GOT3 (cell line): ENCODE data around the gene SERPINB12.

Experiments
- DNase-seq: peaks from one replicate; lab custom pipeline; 2025; ENCODE audit warnings: mixed read lengths; lab: John Stamatoyannopoulos, UW

SERPINB12 gene, protein sequence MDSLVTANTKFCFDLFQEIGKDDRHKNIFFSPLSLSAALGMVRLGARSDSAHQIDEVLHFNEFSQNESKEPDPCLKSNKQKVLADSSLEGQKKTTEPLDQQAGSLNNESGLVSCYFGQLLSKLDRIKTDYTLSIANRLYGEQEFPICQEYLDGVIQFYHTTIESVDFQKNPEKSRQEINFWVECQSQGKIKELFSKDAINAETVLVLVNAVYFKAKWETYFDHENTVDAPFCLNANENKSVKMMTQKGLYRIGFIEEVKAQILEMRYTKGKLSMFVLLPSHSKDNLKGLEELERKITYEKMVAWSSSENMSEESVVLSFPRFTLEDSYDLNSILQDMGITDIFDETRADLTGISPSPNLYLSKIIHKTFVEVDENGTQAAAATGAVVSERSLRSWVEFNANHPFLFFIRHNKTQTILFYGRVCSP

DNA sequence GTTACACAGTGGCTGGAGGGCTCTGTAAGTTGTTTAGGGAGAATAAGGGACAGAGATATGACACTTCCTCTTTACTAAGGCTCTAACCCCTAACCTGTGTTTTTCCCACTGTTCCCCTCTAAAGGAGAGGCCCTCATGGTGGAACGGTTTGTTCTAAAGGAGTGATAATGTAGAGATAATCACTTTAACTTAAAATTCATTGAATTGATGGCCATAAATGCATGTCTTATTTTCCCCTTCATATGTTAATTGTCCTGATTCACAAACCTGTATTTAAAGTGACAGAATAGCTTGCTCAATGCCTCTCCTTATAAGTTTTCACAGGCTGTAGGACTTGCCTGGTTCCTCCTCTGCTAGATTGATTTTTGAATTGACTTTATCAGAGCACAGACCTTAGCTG is at the start of gene SERPINB12:
Gene SERPINB12, plus strand, starts transcription at position 301 of the 400 bp plus-strand sequence. CDS start 13,791 bp downstream, outside the sequence.
- DNase-seq, result no peak

GRCh38 chr18:63492851-63493250 is 49.3 kb upstream of the SERPINB12 start:
- no peak for DNase-seq

DNA sequence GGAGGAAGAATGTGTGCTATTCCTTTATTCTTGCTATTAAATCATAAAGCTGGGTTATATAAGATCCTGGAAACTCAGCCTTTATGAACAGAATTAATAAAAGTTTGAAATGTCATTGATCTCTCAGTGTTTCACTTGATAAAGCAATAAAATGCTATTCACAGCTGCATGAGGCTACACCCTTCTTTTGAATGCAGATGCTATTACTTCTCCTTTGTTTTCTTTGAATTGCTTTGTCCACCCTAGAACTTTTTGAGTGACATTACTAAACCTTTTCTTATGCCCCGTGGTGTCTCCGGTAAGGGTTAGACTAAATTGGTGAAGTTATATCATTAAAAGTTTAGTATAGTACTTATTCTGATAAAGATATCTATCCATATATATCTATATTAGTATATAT is 46.5 kb upstream of the SERPINB12 start:
- no peak for DNase-seq

DNA sequence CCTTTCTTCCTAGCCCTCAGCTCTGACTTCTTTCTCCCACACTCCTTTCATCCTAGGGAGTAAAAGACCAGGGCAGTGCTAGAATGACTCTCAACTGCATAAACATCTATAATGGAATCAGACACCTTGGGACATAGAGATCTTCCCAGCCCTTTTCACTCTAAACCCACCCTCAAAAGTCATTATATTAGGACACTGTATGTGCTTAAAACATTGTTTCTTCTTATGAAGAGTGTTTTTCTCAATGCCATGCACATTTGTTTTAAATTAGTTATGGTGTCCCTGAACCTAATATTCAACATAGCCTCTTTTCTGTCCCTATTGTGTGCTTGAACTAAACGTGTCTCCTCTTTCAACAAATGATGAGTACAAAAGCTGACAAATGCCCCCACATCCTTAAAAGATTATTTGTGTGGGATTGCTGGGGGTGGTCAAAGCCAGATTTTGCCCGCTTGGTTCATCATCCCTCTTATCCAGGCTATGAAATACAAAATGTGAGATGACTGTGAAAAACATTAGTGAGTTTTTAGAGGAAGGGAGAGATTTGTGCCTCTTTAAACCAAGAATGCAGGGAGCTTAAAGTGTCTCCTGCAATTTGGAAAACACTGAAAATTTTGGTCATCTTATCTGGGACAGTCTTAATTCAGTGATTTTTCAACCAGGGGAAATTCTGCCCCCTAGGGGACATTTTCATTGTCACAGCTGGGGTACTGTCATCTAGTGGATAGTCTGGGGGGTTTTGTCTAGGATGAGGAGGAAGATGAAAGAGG is 36.4 kb upstream of the SERPINB12 start:
- DNase-seq, result no peak

GRCh38 chr18:63506336-63506646 is 35.9 kb upstream of the SERPINB12 start:
- no peak for DNase-seq

DNA sequence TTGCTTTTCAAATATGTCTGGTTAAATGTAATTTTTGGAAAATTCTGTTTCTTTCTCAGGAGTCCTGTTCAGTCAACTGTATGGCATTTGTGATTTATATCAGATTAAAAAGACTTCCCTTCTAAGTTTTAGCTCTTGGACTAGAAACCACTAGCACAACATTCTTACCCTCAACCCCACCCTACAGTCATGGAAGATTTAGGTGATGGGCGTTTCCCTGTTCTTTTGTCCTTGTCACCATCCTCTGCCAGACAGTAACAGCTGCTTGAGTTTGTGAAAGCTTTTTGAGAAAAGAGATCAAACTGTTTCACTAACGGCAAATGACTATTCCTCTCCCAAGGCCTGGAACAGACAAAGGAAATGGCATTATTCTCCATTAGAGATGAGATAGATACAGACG is 33.6 kb upstream of the SERPINB12 start:
- DNase-seq, result no peak

DNA sequence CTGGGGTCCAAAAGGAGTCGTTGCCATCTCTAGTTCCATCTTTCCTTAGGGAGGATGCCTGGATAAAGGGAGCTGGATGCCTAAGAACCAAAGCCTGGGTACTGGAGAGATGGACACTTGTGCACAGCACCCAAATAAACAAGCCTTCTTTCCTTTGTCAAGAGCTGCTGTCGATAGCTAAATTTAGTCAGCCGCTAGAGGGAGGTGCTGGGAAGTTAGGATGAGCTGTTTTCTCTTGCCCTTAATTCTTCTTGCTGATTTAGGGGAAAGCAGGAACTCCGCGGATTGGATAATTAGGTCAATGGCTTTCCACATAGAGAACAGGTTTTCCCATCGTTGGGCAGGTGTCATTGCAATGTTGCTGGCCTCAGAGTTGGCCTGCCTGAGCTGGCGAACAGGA is 30.9 kb upstream of the SERPINB12 start:
- no peak for DNase-seq

GRCh38 chr18:63514326-63514725 is 27.8 kb upstream of the SERPINB12 start:
- DNase-seq, result no peak

DNA sequence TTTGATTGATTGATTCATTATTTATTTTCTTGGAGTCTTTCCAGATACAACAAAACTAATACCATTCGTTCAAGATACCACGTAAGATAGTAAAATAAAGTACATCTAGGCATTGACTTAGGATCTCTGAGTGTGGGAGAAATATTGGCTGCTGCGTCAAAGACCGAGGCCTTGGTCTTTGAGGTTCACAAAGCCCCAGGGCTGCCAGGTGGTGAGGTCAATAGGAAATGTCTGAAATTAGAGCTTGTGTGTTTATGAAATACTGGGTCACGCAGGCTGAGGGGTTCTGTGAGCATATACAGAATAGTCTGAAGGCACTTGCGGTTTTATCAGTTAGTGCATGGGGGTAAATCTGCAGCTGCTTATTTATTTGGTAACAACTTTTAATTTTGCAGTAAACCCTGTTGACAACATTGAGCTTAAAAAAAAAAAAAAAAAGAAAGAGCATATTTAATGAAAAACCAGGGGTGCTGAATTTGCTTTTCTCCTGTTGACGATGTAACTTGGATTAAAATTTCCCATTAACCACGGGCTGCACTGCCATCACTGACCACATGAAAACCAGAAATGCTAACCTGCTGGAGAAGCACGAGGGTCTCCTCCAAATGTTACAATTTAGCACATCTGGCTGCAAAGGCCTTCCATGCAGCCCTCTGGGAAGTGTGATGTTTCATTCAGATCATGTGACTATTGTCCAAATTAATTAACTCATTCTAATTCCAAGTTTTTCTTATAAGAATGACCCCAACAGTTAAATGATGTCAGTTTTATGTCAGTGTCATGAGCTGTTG is 27.1 kb upstream of the SERPINB12 start:
- DNase-seq, result no peak

DNA sequence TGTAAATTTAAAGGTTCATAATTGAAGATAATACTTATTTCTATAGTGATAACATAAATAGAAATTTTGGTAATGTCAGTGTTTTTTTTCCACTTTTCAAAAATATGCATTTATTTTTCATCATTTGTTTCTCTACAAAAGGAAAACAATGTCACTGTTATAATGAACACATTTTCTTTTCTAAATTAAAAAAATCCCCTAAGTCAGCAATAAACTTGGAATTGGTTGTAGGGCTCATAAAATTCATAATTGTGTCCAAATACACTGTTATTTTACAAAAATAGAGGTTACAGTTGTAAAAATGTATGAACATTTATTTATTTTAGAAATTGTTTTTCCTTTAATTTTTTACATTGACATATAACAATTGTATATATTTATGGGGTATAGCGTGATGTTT is 26.4 kb upstream of the SERPINB12 start:
- no peak for DNase-seq

DNA sequence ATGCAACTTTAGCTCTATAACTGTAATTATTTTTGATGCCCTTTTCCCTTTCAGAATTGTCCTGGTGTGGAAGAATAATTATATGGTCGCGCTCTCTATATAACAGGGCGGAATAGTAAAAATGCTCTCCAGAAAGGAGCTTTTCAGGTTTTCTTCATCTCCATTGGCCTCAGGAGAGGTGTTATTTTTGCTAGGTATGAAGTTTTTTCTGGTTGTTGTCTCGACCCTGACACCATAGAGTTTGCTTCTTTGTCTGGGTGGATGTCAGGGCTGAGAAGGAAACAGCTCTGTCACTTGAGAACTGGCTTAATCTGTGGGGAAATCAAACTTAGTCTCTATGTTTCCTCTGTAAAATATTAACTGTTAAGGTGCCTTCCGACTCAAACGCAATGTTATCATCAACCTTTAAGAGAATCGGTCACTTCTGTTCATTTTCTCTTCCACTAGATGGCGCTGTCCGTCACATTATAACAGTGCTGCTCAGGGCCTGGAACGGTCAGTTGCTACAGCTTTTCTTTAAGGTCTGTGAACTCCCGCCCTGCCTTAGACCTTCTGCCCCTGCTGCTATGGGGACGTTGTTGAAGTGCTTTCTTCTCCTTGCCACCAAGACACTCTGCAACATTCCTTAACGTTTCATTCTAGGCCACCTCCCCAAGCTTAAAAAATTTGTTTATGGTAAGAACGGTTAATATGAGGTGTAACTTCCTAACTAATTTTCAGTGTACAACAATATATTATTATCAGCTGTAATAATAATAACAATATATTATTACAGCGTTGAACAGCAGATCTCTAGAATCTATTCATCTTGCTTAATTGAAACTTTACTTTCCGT is 23.8 kb upstream of the SERPINB12 start:
- no peak for DNase-seq

- no peak for DNase-seq
Observed at GRCh38 chr18:63520053-63520685, 22.0 kb upstream of the SERPINB12 start.

DNA sequence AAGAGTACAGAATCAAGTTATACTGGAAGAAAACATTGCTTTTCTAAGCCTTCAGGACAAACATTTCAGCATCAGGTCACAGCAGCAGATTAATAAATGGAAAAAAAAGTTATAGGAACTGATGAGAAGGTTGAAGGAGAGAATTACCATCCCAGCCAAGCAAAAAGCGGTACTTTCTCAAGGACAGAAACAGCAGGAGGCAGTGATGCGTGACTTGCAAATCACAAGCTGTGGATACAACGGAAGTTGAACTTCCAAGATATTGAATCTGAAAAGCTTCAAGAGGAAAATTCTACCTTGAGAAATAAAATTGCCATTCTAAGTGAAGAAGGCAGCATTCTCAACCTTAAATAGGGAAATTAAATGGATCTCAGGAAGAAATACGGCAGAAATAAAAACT is 18.5 kb upstream of the SERPINB12 start:
- DNase-seq, result no peak

GRCh38 chr18:63527251-63527650 is 14.9 kb upstream of the SERPINB12 start:
- DNase-seq, result no peak

- no peak for DNase-seq
Observed at GRCh38 chr18:63528863-63529492, 13.2 kb upstream of the SERPINB12 start.

GRCh38 chr18:63532471-63532870 is 9.7 kb upstream of the SERPINB12 start:
- DNase-seq, result no peak

DNA sequence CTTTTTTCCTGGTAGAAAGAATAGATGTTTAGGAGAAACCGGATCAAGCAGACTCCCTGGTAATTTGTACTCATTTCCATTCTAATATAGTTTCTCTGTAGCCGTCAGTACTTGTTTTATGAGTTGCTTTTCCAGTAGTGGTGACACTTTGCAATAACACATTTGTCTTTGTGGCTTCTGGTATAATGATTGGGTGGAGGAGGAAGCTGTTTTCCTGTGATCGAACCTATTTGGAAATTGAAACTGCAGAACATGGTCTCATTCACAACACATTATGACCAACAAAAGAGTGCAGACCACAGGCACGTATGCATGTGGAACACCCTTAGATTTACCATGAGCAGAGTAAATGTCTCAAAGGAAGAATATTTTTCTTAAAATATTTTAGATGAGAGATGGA is 7.6 kb upstream of the SERPINB12 start:
- DNase-seq, result no peak

DNA sequence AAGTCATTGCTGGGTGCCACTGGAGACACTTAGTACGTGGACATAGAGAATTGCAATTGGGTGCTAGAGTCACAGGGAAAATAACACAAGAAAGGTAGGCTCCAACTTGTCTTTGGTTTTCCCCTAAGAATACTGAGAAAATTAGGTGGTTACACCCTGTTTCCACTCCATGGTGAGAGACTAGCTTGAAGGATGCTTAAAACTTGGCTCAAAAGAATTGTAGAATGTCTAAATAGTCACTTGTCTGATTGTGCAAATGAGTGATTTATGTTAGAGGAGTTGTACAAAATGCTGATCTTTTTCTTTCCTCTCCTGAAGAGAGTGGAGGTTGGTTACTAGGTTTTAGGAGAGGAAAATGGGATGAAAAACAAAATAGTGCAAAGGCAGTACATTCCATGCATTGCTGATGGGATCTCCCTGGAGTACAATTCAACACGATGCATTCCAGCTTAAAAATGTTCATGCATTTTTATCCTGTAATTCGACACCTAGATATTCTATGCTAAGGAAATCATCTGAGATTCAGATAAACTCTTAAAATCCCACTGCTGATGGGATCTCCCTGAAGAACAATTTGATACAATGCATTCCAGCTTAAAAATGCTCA is 2.2 kb upstream of the SERPINB12 start:
- no peak for DNase-seq

GRCh38 chr18:63544017-63544416 is 1.8 kb downstream of the SERPINB12 start:
- DNase-seq, result no peak

- DNase-seq, result no peak
Observed at GRCh38 chr18:63545000-63545399, 2.8 kb downstream of the SERPINB12 start.
